ENCODE data around the gene FAT2.
A peak's percentile ranks its signal among the peaks of the same experiment; 100 is the strongest.
"Not testable (repeated sequence)": the region's sequence is repeated elsewhere in the genome, so short reads cannot be mapped to it uniquely, and the experiment has no call there.

FAT2 gene

GRCh38 chr5:151611127-151611775, 20.1 kb upstream of the FAT2 start:
- DNase-seq = no peak

- DNase-seq = no peak
Observed at GRCh38 chr5:151608522-151608921, 17.4 kb upstream of the FAT2 start.

DNA sequence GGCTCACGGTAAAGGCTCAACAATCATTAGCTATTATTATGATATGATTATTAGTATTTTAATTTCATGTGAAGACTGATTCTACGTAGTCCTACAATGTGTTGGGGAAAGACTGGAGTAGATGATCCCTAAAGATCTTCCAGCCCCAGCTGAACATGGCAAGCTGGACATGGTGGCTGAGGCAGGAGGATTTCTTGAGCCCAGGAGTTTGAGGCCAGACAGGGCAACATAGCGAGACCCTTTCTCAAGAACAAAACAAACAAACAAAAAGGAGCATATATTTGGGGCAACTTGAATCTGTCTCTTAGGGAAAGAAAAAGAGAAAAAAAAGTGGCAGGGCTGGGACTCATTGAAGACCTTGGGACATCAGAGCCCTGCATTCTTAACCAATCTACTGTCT, 16.2 kb upstream of the FAT2 start:
- DNase-seq = no peak

DNA sequence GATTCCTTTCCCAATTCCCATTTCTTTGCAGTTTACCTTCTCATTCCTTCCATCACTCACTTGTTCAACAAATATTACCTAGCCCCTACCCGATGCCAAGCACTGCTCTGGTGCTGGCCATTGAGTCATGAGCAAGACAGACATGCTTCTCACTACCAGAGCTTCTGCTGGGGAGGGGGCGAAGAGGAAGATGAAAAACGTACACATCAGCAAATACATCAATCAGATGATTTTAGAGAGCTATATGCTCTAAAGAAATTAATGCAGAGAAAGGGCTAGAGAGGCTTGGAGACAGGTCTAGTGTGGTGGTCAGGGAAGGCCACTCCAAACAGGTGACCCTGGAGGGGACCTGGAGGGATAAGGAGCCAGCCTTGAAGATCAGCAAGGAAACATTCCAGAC, 14.4 kb upstream of the FAT2 start:
- no peak for DNase-seq

DNA sequence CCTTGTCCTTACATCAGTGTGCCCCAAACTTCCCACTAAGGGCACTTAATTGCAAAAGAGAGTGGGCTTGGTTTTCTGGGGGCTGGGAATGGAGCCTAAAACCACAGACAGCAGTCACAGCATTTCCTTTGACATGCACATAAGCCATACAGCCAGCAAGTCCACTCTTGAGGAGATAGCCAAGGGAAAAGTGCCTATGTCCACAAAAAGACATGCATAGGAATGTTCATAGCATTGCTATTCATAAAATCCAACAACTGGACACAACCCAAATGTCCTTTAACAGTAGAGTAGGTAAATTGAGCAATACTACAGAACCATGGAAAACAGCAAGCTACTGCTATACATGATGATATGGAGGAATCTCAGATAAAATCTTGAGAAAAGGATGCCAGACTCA, 11.7 kb upstream of the FAT2 start:
- DNase-seq = no peak

DNA sequence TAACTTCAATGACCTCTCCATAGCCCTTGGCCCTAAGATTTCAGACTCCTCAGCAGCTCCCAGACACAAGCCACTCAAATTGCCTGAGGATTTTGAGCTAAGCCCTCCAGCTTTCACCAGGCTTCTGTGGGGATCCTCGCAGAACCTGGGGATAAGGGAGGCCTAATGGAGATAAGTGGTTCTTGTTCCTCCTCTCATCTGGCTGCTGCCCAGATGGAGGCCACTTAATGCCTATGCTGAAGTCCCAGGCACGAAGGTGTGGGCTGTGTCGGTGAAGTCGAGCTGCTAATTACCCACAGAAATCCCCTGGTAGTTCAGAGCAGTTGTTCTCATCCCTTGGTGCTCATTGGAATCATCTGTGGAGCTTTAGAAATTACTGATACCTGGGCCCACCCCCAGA, 10.3 kb upstream of the FAT2 start:
- no peak for DNase-seq

- no peak for DNase-seq
Observed at GRCh38 chr5:151600069-151600665, 9.0 kb upstream of the FAT2 start.

- peak; percentile 59 for DNase-seq
Observed at GRCh38 chr5:151598984-151599383, 7.9 kb upstream of the FAT2 start.

DNA sequence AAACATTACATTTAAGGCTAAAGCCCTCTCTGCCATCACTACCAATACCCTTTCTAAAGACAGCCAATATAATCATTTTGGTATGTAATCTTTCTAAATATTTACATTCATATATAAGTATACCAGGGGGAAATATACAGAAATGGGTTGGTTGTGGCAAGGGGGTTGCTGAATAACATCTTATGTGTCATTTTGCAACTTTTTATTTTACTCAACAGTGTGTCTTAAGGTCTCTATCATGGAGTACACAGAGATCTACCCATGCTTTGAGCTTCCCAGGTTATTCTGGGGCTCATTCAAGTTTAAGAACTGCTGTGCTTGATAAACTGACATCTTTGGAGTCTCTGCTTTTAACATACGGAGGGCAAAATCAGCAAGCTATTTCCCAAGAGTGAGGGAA, 7.4 kb upstream of the FAT2 start:
- peak; percentile 40 for DNase-seq

- DNase-seq = no peak
Observed at GRCh38 chr5:151597749-151598148, 6.6 kb upstream of the FAT2 start.

GRCh38 chr5:151596828-151597539, 5.9 kb upstream of the FAT2 start:
- no peak for DNase-seq

DNA sequence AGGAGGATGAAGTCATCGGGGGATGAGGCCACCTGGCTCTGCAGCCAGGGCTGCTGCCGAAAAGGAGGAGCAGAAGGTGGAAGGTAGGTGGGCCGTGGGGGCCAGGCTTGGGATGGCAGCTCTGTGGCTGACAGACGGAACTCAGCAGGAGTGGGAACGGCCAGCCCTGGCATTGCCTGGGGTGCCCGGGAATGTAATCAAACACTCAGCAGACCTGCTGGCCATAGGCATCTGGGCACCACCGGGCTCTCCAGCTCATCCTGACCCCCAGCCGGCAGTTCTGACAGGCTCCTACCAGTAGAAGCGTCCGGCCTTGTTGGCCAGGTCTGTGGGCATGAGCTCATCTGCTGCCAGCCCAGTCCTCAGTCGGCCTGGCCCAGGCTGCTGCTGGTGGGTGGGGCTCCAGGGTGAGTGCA, 4.3 kb upstream of the FAT2 start:
- DNase-seq = no peak

DNA sequence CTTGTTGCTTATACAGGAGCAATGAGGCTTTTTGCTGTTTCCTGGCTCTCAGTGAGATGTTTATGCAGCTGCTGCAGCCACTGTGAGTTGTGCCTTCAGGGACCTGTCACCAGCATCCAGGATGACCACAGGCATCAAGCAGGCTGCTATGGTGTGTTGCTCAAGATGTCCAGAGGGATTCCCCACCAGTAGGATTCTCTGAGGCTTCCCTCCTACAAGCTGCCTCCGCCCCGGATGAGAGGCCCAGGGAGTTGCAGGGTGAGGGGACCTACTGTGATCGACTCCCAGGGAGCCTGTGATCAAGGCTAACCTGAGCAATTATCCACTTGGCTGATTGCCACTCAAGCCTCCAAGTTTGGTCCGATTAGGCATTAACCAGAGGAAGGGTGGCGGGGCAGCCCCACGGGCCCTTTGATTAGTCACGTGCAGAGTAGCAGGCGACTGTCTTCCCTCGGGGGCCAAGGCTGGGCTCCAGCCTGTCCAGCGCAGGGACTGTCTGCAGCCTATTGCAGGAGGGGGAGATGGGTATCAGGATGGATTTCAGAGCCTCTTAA, 1.8 kb upstream of the FAT2 start:
- no peak for DNase-seq

DNA sequence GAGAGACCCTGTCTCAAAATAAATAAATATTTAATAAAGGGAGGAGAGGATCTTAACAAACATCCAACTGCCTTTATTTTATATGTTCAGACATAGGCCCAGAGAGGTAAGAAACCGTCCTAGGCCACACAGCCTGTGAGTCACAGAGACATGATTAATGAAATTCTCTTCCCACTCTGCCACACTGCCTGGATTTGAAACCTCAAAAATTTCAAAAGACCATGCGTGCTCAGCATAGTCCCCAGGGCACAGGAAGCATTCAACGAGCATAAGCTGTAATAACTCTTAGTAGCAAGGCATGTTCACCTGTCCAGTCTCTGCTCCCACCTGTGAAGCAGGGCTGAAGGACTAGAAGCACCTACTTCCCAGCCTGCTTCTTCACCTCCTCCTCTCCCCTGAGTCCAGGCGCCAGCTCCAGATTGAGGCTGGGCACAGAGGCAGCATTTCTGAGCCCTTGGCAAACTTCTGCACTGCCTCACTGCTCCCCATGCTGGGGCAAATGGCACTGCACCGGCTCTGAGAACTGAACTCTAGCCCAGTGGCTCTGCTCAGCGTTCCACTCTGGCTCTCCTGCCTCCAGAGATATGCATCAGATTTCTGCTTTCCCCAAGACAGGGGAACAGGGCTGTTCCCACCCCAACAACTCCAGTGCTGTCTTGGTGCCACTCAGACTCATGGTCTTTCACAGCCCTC, 1.1 kb downstream of the FAT2 start:
- no peak for DNase-seq

- DNase-seq = no peak
Observed at GRCh38 chr5:151587796-151588555, 3.2 kb downstream of the FAT2 start.

DNA sequence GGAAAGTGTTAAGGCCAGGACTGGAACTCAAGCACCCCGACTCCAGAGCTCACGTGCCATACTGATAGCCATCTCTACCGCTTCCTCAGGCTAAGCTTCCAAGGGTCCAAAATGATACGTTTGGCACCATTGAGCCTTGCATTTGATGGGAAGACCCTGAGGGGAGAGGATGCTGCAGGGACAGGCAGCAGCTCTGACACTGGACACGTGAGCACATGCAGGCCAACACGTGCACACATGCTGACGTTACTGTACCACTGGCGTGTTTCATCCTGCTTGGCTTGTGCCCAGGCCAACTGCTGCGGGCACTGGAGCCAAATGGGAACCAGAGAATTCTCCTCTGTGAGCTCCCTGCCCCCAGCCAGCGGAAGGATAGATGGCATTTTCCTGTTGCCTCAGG, 5.2 kb downstream of the FAT2 start:
- no peak for DNase-seq

- not testable (repeated sequence) for DNase-seq
Observed at GRCh38 chr5:151585344-151585743, 5.8 kb downstream of the FAT2 start.

DNA sequence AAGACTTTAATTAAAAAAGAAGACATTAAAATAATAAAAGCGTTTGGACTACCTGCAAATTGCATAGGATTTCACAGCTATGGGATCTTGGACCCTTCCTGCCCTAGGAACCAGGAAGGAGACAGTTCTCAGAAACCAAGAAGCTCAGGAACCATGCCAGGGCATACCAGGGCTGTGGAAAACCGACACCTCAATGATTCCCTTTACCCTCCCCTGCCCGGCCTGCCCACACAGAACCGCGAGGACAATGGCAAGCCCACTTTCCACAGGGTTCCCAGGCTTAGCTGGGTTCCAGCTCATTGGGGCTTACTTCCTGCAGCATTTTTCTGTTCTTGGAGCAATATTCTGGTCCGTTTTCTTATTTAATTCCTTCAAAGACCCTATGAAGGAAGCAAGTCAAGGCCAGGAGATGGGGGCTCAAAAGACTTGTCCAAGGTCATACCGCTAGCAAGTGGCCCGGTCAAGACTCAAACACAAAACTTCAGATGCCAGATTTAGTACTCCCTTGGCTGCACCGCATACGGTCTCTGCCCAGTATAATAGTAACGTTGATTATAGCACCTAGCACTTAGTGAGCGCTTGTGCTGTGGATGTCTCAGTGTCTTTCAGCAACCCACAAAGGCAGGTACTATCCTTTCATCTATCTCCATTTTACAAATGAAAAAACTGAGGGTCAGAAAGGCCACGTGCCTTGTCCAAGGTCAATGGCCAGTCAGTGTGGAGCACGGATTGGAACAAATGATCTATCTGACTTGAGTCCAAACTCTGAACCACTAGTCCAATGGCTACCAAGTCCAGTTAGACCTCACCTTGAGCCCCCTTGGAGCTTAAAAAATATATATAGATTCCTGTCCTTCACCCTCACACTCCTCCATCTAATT, 6.8 kb downstream of the FAT2 start:
- no peak for DNase-seq

DNA sequence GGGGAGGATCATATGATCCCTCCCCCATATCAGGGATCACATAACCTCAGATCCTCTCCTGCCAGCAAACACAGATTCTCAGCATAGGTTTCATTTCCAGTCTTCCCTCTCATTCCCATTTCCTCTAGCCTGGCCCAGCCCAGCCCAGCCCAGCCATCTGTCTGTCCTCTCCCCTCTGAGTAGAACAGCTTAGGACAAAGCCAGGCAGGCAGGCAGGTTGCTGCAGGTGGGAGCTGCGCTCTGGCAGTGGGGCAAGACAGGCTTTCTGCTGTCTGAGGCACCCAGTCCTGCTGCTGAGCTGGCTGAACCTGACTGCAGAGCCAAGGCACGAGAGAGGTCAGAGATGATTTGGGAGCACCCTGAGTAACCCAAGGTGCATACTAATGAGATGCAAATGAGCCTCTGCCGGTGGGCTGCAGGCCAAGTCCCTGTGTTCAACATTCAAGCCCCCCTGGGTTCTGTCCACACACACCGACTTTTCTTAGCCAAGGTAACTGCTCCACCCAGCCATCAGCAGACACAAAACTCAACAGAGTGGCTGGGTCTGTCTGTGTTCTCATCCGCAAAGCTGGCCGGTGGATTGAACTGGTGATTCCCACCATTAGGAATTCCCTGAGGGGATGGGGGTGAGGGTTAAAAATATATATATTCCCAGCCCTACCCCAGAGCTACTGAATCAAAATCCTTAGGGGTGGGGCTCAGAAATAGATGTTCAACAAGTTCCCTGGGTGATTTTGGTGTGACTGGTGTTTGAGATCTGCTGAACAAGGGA, 9.1 kb downstream of the FAT2 start:
- DNase-seq = no peak

DNA sequence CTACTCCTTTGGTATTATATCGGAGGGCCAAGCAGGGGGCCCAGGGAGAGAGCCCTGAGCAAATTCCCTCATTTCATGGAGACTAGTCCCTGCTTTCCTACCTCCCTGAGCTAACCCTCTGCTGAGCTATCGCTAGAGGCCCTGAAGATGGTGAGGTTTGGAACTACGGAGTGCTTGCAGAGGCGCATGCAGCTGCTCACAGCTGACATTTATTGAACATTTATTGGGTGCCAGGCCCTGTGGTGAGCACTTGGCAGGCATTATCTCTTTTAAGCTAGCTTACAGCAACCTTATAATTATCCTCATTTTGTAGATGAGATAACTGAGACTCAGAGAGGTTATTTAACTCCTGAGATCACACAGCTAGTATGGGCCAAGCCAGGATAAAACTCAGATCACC, 9.8 kb downstream of the FAT2 start:
- DNase-seq = no peak

- DNase-seq = no peak
Observed at GRCh38 chr5:151580858-151581257, 10.3 kb downstream of the FAT2 start.
